Pericardium fibroblast (primary cell): ENCODE data around the gene ZC3H15. TPM values are rescaled to one million over a fixed set of nuclear protein-coding genes. Genes with fewer than 3 reads are reported as not detected.

Experiments
- total RNA-seq: library from RNA; depleted of rRNA; stranded (reverse); fragments of >200 nt; gene quantifications from 2 replicates; pipeline ENCODE4 v1.2.3, GENCODE V29; 2015

ZC3H15 gene
- total RNA-seq: 27.1 and 48.3 TPM in 2 replicates

GRCh38 chr2:186485871-186486650 lies at the start of gene ZC3H15:
Gene ZC3H15, plus strand, starts transcription at chr2:186486260. Its CDS starts 123 bp downstream, at chr2:186486383.

Other genes starting within 250 kb of the ZC3H15 start
- 59.7 and 95.9 TPM in 2 replicates for gene ITGAV, start 103.8 kb downstream of the ZC3H15 start, total RNA-seq
- 8.1 and 20.3 TPM in 2 replicates for gene FAM171B, start 207.8 kb downstream of the ZC3H15 start, total RNA-seq